ENCODE data around the gene AMIGO3.

DNA sequence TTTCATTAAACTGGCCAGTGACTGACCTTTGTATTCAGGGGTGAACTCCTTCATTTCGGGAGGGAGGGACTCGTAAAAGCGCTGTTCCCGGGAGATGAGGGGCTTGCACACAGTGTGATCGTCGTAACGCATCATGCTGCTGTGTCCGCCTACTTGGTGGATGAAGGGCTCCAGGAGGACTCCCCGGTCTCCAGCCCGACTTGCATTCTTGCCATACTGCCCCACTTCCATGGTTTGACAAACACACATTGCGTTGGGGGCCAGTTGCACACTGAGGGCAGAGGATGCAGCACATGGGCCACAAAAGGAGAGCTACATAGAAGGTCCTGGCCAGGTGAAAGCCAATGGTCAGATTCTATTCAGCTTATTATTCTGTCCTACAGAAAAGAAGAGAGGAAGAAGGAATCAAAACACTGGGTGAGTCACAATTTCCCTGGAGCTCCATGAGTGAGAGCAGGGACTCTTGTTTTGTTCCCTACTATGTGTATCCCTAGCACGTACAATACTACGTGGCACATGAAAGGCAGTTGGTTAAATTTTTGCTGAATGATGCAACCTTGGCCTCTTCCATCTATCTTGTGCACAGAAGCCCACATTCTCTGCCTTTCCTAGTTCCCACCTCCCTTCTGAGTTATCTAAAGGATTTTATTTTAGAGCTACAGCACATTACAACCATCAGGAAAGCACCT lies 28.5 kb upstream of the AMIGO3 start:
- TF ChIP-seq, protein P1, sequence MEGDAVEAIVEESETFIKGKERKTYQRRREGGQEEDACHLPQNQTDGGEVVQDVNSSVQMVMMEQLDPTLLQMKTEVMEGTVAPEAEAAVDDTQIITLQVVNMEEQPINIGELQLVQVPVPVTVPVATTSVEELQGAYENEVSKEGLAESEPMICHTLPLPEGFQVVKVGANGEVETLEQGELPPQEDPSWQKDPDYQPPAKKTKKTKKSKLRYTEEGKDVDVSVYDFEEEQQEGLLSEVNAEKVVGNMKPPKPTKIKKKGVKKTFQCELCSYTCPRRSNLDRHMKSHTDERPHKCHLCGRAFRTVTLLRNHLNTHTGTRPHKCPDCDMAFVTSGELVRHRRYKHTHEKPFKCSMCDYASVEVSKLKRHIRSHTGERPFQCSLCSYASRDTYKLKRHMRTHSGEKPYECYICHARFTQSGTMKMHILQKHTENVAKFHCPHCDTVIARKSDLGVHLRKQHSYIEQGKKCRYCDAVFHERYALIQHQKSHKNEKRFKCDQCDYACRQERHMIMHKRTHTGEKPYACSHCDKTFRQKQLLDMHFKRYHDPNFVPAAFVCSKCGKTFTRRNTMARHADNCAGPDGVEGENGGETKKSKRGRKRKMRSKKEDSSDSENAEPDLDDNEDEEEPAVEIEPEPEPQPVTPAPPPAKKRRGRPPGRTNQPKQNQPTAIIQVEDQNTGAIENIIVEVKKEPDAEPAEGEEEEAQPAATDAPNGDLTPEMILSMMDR (IDR thresholded peaks at IDR 0.05), result no peak
- no peak for TF ChIP-seq POLR2A (IDR thresholded peaks at IDR 0.05)
